Measurements from ENCODE around the gene TREH. TPM values are rescaled to one million over a fixed set of nuclear protein-coding genes. Genes with fewer than 3 reads are reported as not detected.
"Not testable (repeated sequence)": the region's sequence is repeated elsewhere in the genome, so short reads cannot be mapped to it uniquely, and the experiment has no call there.

The TREH gene
- total and polyA plus RNA-seq, 2 experiments from 2014 or later: 0.06 TPM; not detected in 1

GRCh38 chr11:118682372-118682771, 2.9 kb upstream of the TREH start:
- Histone ChIP-seq H3K4me2 (ENCODE audit: unreplicated experiment) (no peak overlapping the region), H3K9me3 (ENCODE audit: low read depth) (no peaks in the 10 kb centered on the region), H3K9ac (no peak overlapping the region), H3K27me3 (replicated peaks; ENCODE audit: insufficient read depth) (peaks cover 8% of the 10 kb centered on the region; the same call in 1 of the 2 replicates), H3K27ac (no peak overlapping the region), H3K79me2 (ENCODE audit: insufficient read depth) (no peaks in the 10 kb centered on the region), H4K20me1 (ENCODE audit: insufficient read depth) (no peaks in the 10 kb centered on the region), H3K4me3 (no peak overlapping the region), H3F3A (ENCODE audit: insufficient read depth) (no peaks in the 10 kb centered on the region), H3K9me2 (ENCODE audit: insufficient read depth) (no peaks in the 10 kb centered on the region), H3K36me3 (ENCODE audit: low read depth) (no peaks in the 10 kb centered on the region), H2AFZ (no peak overlapping the region), H3K4me1 (ENCODE audit: insufficient read depth) (no peaks in the 10 kb centered on the region)
- in situ Hi-C loops (cut with MboI): no loop called here
- WGBS, 2 experiments (ENCODE audit: low coverage in 1 of 2, low lambda C conversion rate in 2 of 2, missing lambda C conversion rate in 2 of 2): 8 to 11% methylated on average over 1 of the region's 1 CpG
- TF ChIP-seq EZH2phosphoT487 (IDR thresholded peaks at IDR 0.05; ENCODE audit: insufficient read depth, low read depth) (no peak), EZH2 (IDR thresholded peaks at IDR 0.05; ENCODE audit: insufficient read depth, poor library complexity, severe bottlenecking) (no peak)
- DNase-seq: no peak

GRCh38 chr11:118678908-118679307, 542 bp downstream of the TREH start:
- H3F3A ChIP-seq (ENCODE audit: insufficient read depth); H3K27ac ChIP-seq; H3K9ac ChIP-seq; H2AFZ ChIP-seq; H3K79me2 ChIP-seq (ENCODE audit: insufficient read depth); in situ Hi-C loops (cut with MboI); H3K27me3 ChIP-seq (replicated peaks; ENCODE audit: insufficient read depth); H4K20me1 ChIP-seq (ENCODE audit: insufficient read depth); H3K9me3 ChIP-seq (ENCODE audit: low read depth); H3K9me2 ChIP-seq (ENCODE audit: insufficient read depth); H3K4me1 ChIP-seq (ENCODE audit: insufficient read depth); H3K4me3 ChIP-seq; H3K36me3 ChIP-seq (ENCODE audit: low read depth); H3K4me2 ChIP-seq (ENCODE audit: unreplicated experiment): not testable (repeated sequence)
- 9 to 13% methylated on average over 11 of the region's 11 CpGs for WGBS, 2 experiments (ENCODE audit: low coverage in 1 of 2, low lambda C conversion rate in 2 of 2, missing lambda C conversion rate in 2 of 2)
- DNase-seq: peak; percentile 58

GRCh38 chr11:118677977-118678376, 1.5 kb downstream of the TREH start:
- Histone ChIP-seq H2AFZ (no peak overlapping the region), H3K27ac (no peak overlapping the region), H3K79me2 (ENCODE audit: insufficient read depth) (no peaks in the 10 kb centered on the region), H3K9me3 (ENCODE audit: low read depth) (no peaks in the 10 kb centered on the region), H3K9ac (no peak overlapping the region), H3K9me2 (ENCODE audit: insufficient read depth) (no peaks in the 10 kb centered on the region), H3K4me3 (no peak overlapping the region), H3K36me3 (ENCODE audit: low read depth) (no peaks in the 10 kb centered on the region), H3K4me2 (ENCODE audit: unreplicated experiment) (no peak overlapping the region), H4K20me1 (ENCODE audit: insufficient read depth) (no peaks in the 10 kb centered on the region), H3K27me3 (replicated peaks; ENCODE audit: insufficient read depth) (peaks cover 8% of the 10 kb centered on the region; the same call in 1 of the 2 replicates), H3F3A (ENCODE audit: insufficient read depth) (0 out of 2 replicates have a peak, but pooled peaks cover 3% of the 10 kb centered on the region), H3K4me1 (ENCODE audit: insufficient read depth) (no peaks in the 10 kb centered on the region)
- 93 to 96% methylated on average over 6 of the region's 6 CpGs for whole genome bisulfite sequencing, 2 experiments (ENCODE audit: low coverage in 1 of 2, low lambda C conversion rate in 2 of 2, missing lambda C conversion rate in 2 of 2)
- no peak for TF ChIP-seq EZH2 (IDR thresholded peaks at IDR 0.05; ENCODE audit: insufficient read depth, poor library complexity, severe bottlenecking)
- TF ChIP-seq EZH2phosphoT487 (IDR thresholded peaks at IDR 0.05; ENCODE audit: insufficient read depth, low read depth): no peak
- DNase-seq: no peak
- in situ Hi-C loops (cut with MboI): no loop called here

- no peaks in the 10 kb centered on the region for H3K27me3 ChIP-seq (replicated peaks; ENCODE audit: insufficient read depth)
- H3K4me2 ChIP-seq (ENCODE audit: unreplicated experiment): no peak overlapping the region
- H3K9ac ChIP-seq: no peak overlapping the region
- TF ChIP-seq EZH2 (IDR thresholded peaks at IDR 0.05; ENCODE audit: insufficient read depth, poor library complexity, severe bottlenecking) (no peak), EZH2phosphoT487 (IDR thresholded peaks at IDR 0.05; ENCODE audit: insufficient read depth, low read depth) (no peak)
- DNase-seq: no peak
- H3K9me2 ChIP-seq (ENCODE audit: insufficient read depth): no peaks in the 10 kb centered on the region
- no peaks in the 10 kb centered on the region for H3K79me2 ChIP-seq (ENCODE audit: insufficient read depth)
- 41 to 44% methylated on average over 1 of the region's 1 CpG for WGBS, 2 experiments (ENCODE audit: low coverage in 1 of 2, low lambda C conversion rate in 2 of 2, missing lambda C conversion rate in 2 of 2)
- H2AFZ ChIP-seq: no peak overlapping the region
- no peaks in the 10 kb centered on the region for H3K4me1 ChIP-seq (ENCODE audit: insufficient read depth)
- no peak overlapping the region for H3K4me3 ChIP-seq
- H3K9me3 ChIP-seq (ENCODE audit: low read depth): no peaks in the 10 kb centered on the region
- H4K20me1 ChIP-seq (ENCODE audit: insufficient read depth): no peaks in the 10 kb centered on the region
- H3F3A ChIP-seq (ENCODE audit: insufficient read depth): peaks cover 8% of the 10 kb centered on the region; the same call in 1 of the 2 replicates
- no peaks in the 10 kb centered on the region for H3K36me3 ChIP-seq (ENCODE audit: low read depth)
- in situ Hi-C loops (cut with MboI): no loop called here
- no peak overlapping the region for H3K27ac ChIP-seq
These were observed 5.4 kb downstream of the TREH start for GRCh38 chr11:118674082-118674435.

All from GM23248 (cell line).